Measurements from ENCODE around the gene BLOC1S1. TPM values are rescaled to one million over a fixed set of nuclear protein-coding genes. Genes with fewer than 3 reads are reported as not detected.

Gene BLOC1S1
- total and polyA plus RNA-seq, 9 of the 15 experiments (the other 6 are each of a cell fraction or from before 2014, with no cell fraction given), result 75.2 to 161 (median 98.8) TPM

DNA sequence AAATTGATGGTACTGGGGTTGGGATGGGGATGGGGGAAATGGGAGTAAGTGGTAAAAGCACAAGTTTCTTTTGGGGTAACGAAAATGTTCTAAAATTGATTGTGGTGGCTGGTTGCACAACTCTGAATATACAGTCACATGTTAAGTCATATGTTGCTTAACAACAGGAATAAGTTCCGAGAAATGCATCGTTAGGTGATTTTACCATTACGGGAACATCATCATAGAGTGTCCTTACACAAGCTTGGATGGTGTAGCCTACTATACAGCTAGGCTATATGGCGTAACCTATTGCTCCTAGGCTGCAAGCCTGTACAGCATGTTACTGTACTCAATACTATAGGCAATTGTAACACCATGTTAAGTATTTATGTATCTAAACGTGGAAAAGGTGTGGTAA, 39.1 kb upstream of the BLOC1S1 start:
- TF ChIP-seq CEBPG (CRISPR knock-in tag; IDR thresholded peaks at IDR 0.05) (no peak), CEBPG (tag; conservative IDR thresholded peaks at IDR 0.05 in 1 of 2, IDR thresholded peaks at IDR 0.05 in 1 of 2) (peak in 1 of 2 experiments; percentile 35; a peak in 1 of 4 replicates), CEBPB (tag; IDR thresholded peaks at IDR 0.05) (peak; percentile 68), FOXA3 (CRISPR knock-in tag; conservative IDR thresholded peaks at IDR 0.05 in 1 of 2, IDR thresholded peaks at IDR 0.05 in 1 of 2) (no peak)
- H3K27ac ChIP-seq (ENCODE audit: extremely low read depth, low read depth, low read length), result no peak overlapping the region
- H3K27me3 ChIP-seq (ENCODE audit: control insufficient read depth in 2 of 2, insufficient read depth in 2 of 2, low read length in 2 of 2), result peaks cover 2 to 19% of the 10 kb centered on the region in 2 experiments; a peak in 4 of 5 replicates
- FAIRE-seq (no peak), DNase-seq (ENCODE audit: extremely low read depth in 1 of 4, low spot score in 3 of 4) (no peak), ATAC-seq (no peak)
- intact Hi-C loops (cut with micrococcal nuclease), result no loop called here
- no peaks in the 10 kb centered on the region for H3K79me2 ChIP-seq (ENCODE audit: control insufficient read depth, insufficient read depth, low read length)
- H3K4me2 ChIP-seq (ENCODE audit: insufficient read depth, low read length), result no peak overlapping the region
- CTCF ChIA-PET (ENCODE audit: low intra/inter-chr PET ratio), result no interaction called here
- no peak overlapping the region for H3K9ac ChIP-seq (ENCODE audit: insufficient read depth in 1 of 2, low read depth in 2 of 2, low read length in 2 of 2)
- no peaks in the 10 kb centered on the region for H4K20me1 ChIP-seq (replicated peaks; ENCODE audit: control insufficient read depth, insufficient read depth, low read length)
- POLR2A ChIA-PET, result no interaction called here
- no peaks in the 10 kb centered on the region for H3K36me3 ChIP-seq (ENCODE audit: control insufficient read depth, insufficient read depth, low read length)
- H3K4me3 ChIP-seq, result no peak overlapping the region
- no TSS peak for BruUV-seq (replicated peaks)
- no peak overlapping the region for H2AFZ ChIP-seq (ENCODE audit: low read depth, low read length)
- in situ Hi-C loops (cut with MboI), result no loop called here
- no peaks in the 10 kb centered on the region for H3K9me1 ChIP-seq (ENCODE audit: control insufficient read depth, insufficient read depth, low read length)
- no peaks in the 10 kb centered on the region for H3K9me3 ChIP-seq (replicated peaks; ENCODE audit: control insufficient read depth, insufficient read depth, low read depth, low read length)
- WGBS (ENCODE audit: insufficient coverage, low coverage, missing lambda C conversion rate), result 3% methylated on average over 6 of the region's 6 CpGs
- H3K4me1 ChIP-seq (replicated peaks in 1 of 2; ENCODE audit: control insufficient read depth in 2 of 2, insufficient read depth in 2 of 2, low read length in 2 of 2), result peaks cover 0 to 5% of the 10 kb centered on the region in 2 experiments; a peak in 2 of 5 replicates

DNA sequence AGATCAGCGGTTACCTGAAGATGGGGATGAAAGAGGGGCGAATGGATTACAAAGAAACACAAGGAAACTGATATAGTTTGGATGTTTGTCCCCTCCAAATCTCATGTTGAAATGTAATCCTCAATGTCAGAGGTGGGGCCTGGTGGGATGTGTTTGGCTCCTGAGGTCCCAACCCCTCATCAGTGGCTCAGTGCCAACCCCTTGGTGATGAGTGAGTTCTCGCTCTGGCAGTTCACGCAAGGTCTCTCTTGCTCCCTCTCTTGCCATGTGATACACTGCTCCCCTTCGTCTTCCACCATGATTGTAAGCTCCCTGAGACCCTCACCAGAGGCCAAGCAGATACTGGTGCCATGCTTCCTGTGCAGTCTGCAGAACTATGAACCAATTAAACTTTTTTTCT, 36.2 kb upstream of the BLOC1S1 start:
- ChIA-PET CTCF (ENCODE audit: low intra/inter-chr PET ratio) (no interaction called here), POLR2A (no interaction called here)
- H2AFZ ChIP-seq (ENCODE audit: low read depth, low read length), result no peak overlapping the region
- ATAC-seq, result no peak
- no peak for FAIRE-seq
- no peaks in the 10 kb centered on the region for H3K9me3 ChIP-seq (replicated peaks; ENCODE audit: control insufficient read depth, insufficient read depth, low read depth, low read length)
- in situ Hi-C loops (cut with MboI), result no loop called here
- no peaks in the 10 kb centered on the region for H3K79me2 ChIP-seq (ENCODE audit: control insufficient read depth, insufficient read depth, low read length)
- no TSS peak for BruUV-seq (replicated peaks)
- H3K4me2 ChIP-seq (ENCODE audit: insufficient read depth, low read length), result no peak overlapping the region
- DNase-seq (ENCODE audit: extremely low read depth in 1 of 4, low spot score in 3 of 4), result no peak
- intact Hi-C loops (cut with micrococcal nuclease), result loop anchor here (2.0 kb wide), 1 partner anchor 27 kb away; the partner anchor contains the start of gene ITGA7
- H3K9me1 ChIP-seq (ENCODE audit: control insufficient read depth, insufficient read depth, low read length), result no peaks in the 10 kb centered on the region
- 7% methylated on average over 5 of the region's 5 CpGs for WGBS (ENCODE audit: insufficient coverage, low coverage, missing lambda C conversion rate)
- H3K36me3 ChIP-seq (ENCODE audit: control insufficient read depth, insufficient read depth, low read length), result no peaks in the 10 kb centered on the region
- no peak overlapping the region for H3K27ac ChIP-seq (ENCODE audit: extremely low read depth, low read depth, low read length)
- H3K9ac ChIP-seq (ENCODE audit: insufficient read depth in 1 of 2, low read depth in 2 of 2, low read length in 2 of 2), result no peak overlapping the region
- peaks cover 0 to 11% of the 10 kb centered on the region in 2 experiments; a peak in 2 of 5 replicates for H3K4me1 ChIP-seq (replicated peaks in 1 of 2; ENCODE audit: control insufficient read depth in 2 of 2, insufficient read depth in 2 of 2, low read length in 2 of 2)
- H4K20me1 ChIP-seq (replicated peaks; ENCODE audit: control insufficient read depth, insufficient read depth, low read length), result no peaks in the 10 kb centered on the region
- H3K4me3 ChIP-seq, result no peak overlapping the region
- H3K27me3 ChIP-seq (ENCODE audit: control insufficient read depth in 2 of 2, insufficient read depth in 2 of 2, low read length in 2 of 2), result peaks cover 14 to 37% of the 10 kb centered on the region in 2 experiments
- no peak for TF ChIP-seq KLF13 (tag; IDR thresholded peaks at IDR 0.05; ENCODE audit: borderline replicate concordance, low read depth)
- TF ChIP-seq, protein P1, sequence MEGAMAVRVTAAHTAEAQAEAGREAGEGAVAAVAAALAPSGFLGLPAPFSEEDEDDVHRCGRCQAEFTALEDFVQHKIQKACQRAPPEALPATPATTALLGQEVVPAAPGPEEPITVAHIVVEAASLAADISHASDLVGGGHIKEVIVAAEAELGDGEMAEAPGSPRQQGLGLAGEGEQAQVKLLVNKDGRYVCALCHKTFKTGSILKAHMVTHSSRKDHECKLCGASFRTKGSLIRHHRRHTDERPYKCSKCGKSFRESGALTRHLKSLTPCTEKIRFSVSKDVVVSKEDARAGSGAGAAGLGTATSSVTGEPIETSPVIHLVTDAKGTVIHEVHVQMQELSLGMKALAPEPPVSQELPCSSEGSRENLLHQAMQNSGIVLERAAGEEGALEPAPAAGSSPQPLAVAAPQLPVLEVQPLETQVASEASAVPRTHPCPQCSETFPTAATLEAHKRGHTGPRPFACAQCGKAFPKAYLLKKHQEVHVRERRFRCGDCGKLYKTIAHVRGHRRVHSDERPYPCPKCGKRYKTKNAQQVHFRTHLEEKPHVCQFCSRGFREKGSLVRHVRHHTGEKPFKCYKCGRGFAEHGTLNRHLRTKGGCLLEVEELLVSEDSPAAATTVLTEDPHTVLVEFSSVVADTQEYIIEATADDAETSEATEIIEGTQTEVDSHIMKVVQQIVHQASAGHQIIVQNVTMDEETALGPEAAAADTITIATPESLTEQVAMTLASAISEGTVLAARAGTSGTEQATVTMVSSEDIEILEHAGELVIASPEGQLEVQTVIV (CRISPR knock-in tag; IDR thresholded peaks at IDR 0.05; ENCODE audit: borderline replicate concordance), result no peak
- TF ChIP-seq, protein P2, sequence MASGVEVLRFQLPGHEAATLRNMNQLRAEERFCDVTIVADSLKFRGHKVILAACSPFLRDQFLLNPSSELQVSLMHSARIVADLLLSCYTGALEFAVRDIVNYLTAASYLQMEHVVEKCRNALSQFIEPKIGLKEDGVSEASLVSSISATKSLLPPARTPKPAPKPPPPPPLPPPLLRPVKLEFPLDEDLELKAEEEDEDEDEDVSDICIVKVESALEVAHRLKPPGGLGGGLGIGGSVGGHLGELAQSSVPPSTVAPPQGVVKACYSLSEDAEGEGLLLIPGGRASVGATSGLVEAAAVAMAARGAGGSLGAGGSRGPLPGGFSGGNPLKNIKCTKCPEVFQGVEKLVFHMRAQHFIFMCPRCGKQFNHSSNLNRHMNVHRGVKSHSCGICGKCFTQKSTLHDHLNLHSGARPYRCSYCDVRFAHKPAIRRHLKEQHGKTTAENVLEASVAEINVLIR (CRISPR knock-in tag; IDR thresholded peaks at IDR 0.05), result no peak
- TF ChIP-seq, protein P3, sequence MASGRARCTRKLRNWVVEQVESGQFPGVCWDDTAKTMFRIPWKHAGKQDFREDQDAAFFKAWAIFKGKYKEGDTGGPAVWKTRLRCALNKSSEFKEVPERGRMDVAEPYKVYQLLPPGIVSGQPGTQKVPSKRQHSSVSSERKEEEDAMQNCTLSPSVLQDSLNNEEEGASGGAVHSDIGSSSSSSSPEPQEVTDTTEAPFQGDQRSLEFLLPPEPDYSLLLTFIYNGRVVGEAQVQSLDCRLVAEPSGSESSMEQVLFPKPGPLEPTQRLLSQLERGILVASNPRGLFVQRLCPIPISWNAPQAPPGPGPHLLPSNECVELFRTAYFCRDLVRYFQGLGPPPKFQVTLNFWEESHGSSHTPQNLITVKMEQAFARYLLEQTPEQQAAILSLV (tag; IDR thresholded peaks at IDR 0.05), result no peak
- TF ChIP-seq ESRRA (IDR thresholded peaks at IDR 0.05; ENCODE audit: borderline replicate concordance, low read depth), result no peak
- no peak for TF ChIP-seq FOXM1 (IDR thresholded peaks at IDR 0.05; ENCODE audit: low read depth)
- TF ChIP-seq FOXM1 (CRISPR knock-in tag; IDR thresholded peaks at IDR 0.05; ENCODE audit: low read depth), result no peak
- no peak for TF ChIP-seq ZNF212 (CRISPR knock-in tag; IDR thresholded peaks at IDR 0.05)
